Neural progenitor cell (in vitro differentiated cells): ENCODE results near the gene SEMA5B.

Experiments
- CTCF ChIP-seq: fragments of 200-600 bp; sonication (generic); IDR thresholded peaks from 2 replicates; pipeline ENCODE4 v1.5.1; 2017; ENCODE audit warnings: antibody characterized with exemption, mild to moderate bottlenecking
- EZH2phosphoT487 ChIP-seq: fragments of 200-600 bp; sonication (generic); IDR thresholded peaks from 2 replicates; pipeline ENCODE4 v1.6.1; 2017; ENCODE audit warnings: antibody characterized with exemption

GRCh38 chr3:122993124-122993978, 34.2 kb downstream of the SEMA5B start:
- TF ChIP-seq CTCF, result no peak
- TF ChIP-seq EZH2phosphoT487, result no peak
